GM23338 (cell line): ENCODE data around the gene TIAM1.

Experiments
- CTCF ChIP-seq, 2 experiments: fragments of 200-600 bp in 1 of 2; sonication (generic) in 1 of 2; conservative IDR thresholded peaks; 2 replicates each; pipeline versions ENCODE4 v1.5.1 to v1.6.1; 2016 to 2017; ENCODE audit warnings: antibody characterized with exemption in 2 of 2, low read depth in 2 of 2, mild to moderate bottlenecking in 2 of 2, moderate library complexity in 1 of 2
- EZH2 ChIP-seq: fragments of 200-600 bp; sonication (generic); IDR thresholded peaks from one replicate; pipeline ENCODE4 v1.8.0; 2017; ENCODE audit warnings: antibody characterized with exemption, mild to moderate bottlenecking, low read depth; ENCODE audit not compliant: unreplicated experiment
- POLR2AphosphoS5 ChIP-seq: IDR thresholded peaks from 2 replicates; pipeline ENCODE4 v1.6.1; 2016; ENCODE audit warnings: antibody characterized with exemption, low read depth

- TF ChIP-seq CTCF (conservative IDR thresholded peaks at IDR 0.05; ENCODE audit: low read depth in 2 of 2) (no peak), POLR2AphosphoS5 (no peak), EZH2 (no peak)
Measured at GRCh38 chr21:31275901-31276300, 68.2 kb downstream of the TIAM1 start.
